ENCODE data around the gene ADSL. TPM values are rescaled to one million over a fixed set of nuclear protein-coding genes. Genes with fewer than 3 reads are reported as not detected.

ADSL gene
- total RNA-seq, 1 donor from 2014 or later, result 48.5 TPM

- peaks cover 30% of the 10 kb centered on the region for H3K36me3 ChIP-seq
- no peak for DNase-seq
- H3K4me1 ChIP-seq, result peaks cover 26% of the 10 kb centered on the region
- intact Hi-C loops (cut with micrococcal nuclease), result no loop called here
- no peak overlapping the region for H3K4me3 ChIP-seq
- H3K27me3 ChIP-seq (ENCODE audit: low read depth), result no peaks in the 10 kb centered on the region
- H3K9me3 ChIP-seq (replicated peaks), result no peaks in the 10 kb centered on the region
- TF ChIP-seq CTCF (IDR thresholded peaks at IDR 0.05; ENCODE audit: borderline replicate concordance), result no peak
- no peak overlapping the region for H3K27ac ChIP-seq (replicated peaks)
These were observed 87.8 kb downstream of the ADSL start for GRCh38 chr22:40434106-40434505.

DNA sequence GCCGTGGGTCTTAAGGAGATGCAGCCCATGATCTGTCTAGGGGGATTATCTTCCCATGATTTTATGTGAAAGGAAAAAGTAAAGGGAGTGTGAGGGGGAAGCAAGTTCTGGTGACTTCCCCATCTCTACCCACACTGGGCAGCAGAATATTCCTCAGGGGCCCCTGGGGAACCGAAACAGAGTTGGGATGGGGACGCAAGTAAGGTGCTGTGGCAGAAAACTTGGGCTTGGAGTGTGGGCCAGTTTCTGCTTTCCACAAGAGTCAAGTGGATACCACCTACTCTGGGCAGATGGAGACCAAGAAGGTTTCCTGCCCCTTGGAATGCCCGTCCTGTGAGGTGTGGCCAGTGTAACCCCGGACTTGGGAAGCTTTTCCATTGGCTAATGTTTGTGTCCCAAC, 88.4 kb downstream of the ADSL start:
- Histone ChIP-seq H3K27ac (replicated peaks) (no peak overlapping the region), H3K9me3 (replicated peaks) (no peaks in the 10 kb centered on the region), H3K4me1 (peaks cover 26% of the 10 kb centered on the region), H3K4me3 (no peak overlapping the region), H3K36me3 (peaks cover 24% of the 10 kb centered on the region), H3K27me3 (ENCODE audit: low read depth) (no peaks in the 10 kb centered on the region)
- intact Hi-C loops (cut with micrococcal nuclease), result loop anchor here (5.0 kb wide), 2 partner anchors 48 to 213 kb away; no protein-coding TSS in a partner anchor
- no peak for DNase-seq
- TF ChIP-seq CTCF (IDR thresholded peaks at IDR 0.05; ENCODE audit: borderline replicate concordance), result no peak

- H3K4me1 ChIP-seq, result peaks cover 37% of the 10 kb centered on the region
- intact Hi-C loops (cut with micrococcal nuclease), result loop anchor here (5.0 kb wide), 2 partner anchors 46 to 211 kb away; no protein-coding TSS in a partner anchor
- peaks cover 9% of the 10 kb centered on the region for H3K36me3 ChIP-seq
- peak overlapping the region; percentile 75 for H3K27ac ChIP-seq (replicated peaks)
- peak overlapping the region; percentile 47 for H3K4me3 ChIP-seq
- peak; percentile 80 for TF ChIP-seq CTCF (IDR thresholded peaks at IDR 0.05; ENCODE audit: borderline replicate concordance)
- H3K27me3 ChIP-seq (ENCODE audit: low read depth), result no peaks in the 10 kb centered on the region
- DNase-seq, result peak; percentile 41
- no peaks in the 10 kb centered on the region for H3K9me3 ChIP-seq (replicated peaks)
These were observed 90.5 kb downstream of the ADSL start for GRCh38 chr22:40436505-40437431.

Other genes with a start within 250 kb of the ADSL start
- gene TNRC6B, start 168.6 kb upstream of the ADSL start, total RNA-seq, result 43.8 TPM
- gene SGSM3, start 24.1 kb downstream of the ADSL start, total RNA-seq, result 40.4 TPM

All from left ventricle myocardium inferior (tissue), 1 donor.